Right renal cortex interstitium (tissue), 3 donors: Measurements from ENCODE around the gene NEK8. TPM values are rescaled to one million over a fixed set of nuclear protein-coding genes. Genes with fewer than 3 reads are reported as not detected.
A peak's percentile ranks its signal among the peaks of the same experiment; 100 is the strongest.

ENCODE experiments used
- DNase-seq, 3 donors: peaks; one replicate each; pipeline ENCODE4 v3.0.0-alpha.2; 2013; ENCODE audit warnings: low read depth in 3 of 3, low spot score in 2 of 3
- polyA plus RNA-seq, 3 donors: library from polyadenylated mRNA; unstranded; fragments of 120-200 nt; gene quantifications; one replicate each; pipeline ENCODE4 v1.2.1, GENCODE V29; 2013; ENCODE audit not compliant: insufficient read length in 3 of 3

NEK8 gene
- polyA plus RNA-seq, 3 donors, result 6.3 to 7.9 (median 7.1) TPM

DNA sequence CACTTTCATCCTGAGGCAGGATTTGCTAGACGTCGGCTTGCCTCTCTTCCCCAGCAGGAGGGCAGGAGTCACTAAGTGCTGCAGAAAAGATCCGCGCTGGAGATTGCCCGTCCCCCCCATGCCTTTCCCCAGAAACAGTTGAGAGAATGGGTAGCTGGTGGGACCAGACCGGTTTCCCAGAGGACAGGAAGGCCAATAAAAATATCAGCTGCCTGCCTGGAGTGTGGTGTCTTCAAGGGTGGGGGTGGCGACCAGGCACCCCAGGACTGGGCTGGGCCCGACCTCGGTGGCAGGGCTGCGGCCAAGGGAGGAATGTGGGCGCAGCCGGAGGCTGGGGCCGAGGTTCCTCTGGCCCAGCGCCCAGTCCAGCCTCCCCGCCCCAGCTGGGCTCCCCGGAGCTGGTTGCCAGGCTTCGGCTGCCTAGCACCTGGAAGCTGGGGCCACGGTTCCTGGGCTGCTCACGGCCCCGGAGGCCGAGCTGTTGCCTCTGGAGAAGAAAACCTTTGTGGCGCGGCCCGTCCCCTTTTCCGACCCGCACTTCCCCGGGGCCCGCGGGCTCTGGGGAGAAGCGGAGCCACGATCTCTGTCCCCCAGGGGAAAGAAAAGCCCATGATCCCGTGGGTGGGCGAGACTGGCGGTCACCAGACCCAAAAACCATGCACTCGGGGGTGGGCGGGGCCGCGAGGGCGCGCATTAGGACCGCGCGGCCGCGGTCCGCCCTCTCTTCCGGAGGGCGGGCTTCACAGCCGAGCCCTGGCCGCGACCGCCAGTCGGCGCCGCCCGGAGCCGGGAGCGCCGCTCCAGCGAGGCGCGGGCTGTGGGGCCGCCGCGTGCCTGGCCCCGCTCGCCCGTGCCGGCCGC, 14.9 kb downstream of the NEK8 start, which contains the start of gene TRAF4:
TSS of gene TRAF4 (plus strand) at position 769 of the 861 bp plus-strand sequence. CDS start 102 bp downstream, outside the sequence.
- peak in 2 of 3 donors; percentile 76 to 81 for DNase-seq

DNA sequence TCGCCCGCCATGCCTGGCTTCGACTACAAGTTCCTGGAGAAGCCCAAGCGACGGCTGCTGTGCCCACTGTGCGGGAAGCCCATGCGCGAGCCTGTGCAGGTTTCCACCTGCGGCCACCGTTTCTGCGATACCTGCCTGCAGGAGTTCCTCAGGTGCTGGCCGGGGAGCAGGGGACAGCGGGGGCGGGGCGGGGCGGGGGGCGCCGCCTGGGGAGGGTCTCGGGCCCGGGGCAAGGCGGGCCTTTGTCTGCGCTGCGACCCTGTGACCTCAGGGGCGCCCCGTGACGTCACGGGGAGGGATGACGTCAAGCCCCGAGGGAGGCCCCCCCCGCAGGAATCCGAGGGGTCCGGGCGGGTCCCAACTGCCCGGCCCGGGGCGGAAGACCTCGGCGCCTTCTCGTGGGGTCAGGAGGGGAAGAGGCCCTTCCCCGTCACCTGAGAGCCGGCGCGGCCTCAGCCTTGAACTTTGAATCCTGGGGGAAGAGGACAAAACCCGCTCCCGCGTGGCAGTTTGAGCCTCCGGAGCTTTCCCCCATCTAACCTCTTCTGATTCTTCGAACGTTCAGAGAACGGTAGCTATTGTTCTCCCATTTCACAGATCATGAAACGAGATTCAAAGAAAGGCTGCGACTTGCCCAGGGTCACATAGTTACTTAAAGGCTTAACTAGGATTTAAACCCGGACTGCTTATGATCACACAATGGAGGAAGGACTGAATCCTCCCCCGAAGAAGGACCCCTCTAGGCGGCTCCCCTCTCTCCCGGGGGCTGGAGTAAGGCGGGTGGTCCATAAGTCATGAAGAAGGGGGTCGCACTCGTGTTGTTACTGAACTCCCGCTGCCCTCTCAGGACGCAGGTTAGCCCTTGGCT, 15.8 kb downstream of the NEK8 start:
- no peak for DNase-seq

DNA sequence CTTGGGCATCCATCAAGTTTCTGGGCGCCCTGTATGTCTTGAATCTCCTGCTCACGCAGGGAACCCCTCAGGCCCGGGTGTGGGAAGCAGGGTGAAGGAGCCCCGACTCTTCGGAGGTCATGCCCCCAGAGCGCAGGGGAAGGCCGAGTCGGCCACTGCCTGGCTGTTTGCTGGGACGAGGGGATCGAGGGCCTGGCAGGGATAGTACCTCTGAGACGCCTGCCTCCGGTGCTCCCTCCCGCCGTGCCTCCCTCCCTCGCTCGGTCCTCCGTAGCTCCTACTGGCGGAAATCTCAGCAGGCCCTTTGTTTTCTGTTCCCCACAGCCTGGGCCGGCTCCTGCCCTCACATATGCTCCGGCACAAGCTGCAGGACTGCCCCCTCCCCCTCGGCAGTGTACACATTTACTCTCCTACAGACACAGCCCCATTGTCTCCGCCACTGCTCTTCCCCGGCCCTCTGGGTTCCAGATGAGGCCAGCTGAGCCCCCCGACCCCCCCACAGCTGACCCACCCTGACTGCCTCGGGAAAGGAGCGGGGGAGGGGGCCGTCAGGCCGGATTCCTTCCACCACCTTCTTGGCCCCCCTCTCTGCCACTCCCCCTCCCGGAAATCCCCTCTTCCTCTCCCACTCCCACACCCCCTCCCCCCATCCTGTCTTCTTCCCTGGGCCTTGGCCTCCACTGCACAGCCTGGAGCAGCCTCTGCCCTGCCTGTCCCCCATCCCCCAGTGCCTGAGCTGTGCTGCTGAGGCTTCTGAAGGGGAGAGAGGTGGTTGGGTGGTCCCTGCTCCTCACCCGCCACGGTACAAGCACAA, 16.6 kb downstream of the NEK8 start:
- peak in 1 of 3 donors; percentile 65 for DNase-seq

DNA sequence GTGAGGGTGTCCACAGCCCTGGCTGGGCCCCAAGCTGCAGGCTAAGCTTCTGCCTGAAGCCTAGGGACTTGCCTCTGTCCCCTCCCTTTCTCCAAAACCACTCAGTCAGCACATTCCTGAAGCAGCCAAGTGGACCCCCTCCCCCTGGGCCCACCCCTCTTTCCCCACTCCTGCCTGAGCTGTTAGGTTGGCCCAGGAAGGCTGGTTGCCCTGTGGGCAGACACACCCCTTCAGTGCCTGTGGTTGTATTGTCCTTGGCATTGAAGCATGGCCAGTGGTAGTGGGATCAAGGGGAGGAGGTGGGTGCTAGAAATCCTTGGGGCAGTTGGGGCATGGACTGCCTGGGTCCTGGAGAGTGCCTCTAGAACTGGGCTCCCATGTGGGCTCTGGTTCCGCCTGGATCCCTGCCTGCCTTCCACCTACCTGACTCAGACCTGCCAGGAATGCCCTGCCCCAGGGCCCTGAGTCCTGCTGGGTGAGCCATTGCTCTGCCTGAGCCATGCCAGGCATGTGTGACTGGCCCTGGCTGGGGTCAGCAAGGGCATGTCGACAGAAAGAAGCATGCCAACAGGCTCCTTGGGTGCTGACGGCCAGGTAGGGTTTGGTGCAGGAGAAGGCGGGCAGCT, 17.3 kb downstream of the NEK8 start:
- DNase-seq, result no peak

DNA sequence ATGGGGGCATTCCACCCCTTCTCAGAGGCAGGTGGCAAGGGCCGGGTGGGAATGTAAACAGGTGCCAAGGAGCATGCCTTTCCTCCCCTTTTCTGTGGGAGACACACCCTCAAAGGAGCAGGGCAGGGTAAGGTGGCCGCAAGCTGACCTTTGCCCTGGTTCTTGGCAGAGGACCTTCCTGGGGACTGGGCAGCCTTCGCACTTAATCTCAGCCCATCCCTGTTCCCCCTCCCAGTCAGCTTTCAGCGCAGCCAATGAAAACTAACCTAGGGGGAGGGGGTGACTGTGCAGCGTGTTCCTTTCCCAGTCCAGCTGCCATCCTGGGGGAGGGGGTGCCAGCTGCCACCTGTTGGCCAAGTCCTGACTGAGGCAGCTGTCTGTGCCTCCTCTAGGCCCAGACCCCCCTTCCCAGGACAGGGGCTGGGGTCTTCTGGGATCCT, 18.0 kb downstream of the NEK8 start:
- DNase-seq, result no peak

DNA sequence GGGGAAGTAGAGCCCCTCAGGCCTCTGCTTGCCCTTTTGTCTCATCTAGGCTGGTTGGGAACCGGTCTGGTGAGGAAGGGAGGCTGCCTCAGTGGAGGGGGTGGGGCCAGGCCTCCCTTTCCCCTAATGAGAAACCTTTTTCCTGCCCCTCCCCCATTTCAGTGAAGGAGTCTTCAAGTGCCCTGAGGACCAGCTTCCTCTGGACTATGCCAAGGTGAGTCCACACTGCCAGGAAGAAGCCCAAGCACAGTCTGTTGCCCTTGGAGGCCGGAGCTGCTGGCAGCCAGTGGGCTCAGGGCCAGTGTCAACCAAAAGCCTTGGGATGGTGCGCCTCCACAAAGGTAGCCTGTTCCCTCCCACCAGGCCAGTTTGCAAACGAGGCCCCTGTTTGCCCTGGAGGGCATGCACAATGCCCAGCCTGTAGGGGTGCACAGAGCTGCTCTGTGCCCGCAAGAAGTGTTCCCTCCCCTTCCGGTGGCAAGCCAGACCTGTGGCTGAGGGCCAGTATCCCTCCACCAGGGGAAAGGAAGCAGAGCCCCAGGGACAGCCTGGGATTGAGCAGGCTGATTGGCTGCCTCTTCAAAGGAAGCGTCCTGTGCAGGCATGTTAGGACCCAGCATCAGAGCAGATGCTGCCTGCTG, 18.6 kb downstream of the NEK8 start:
- DNase-seq, result no peak

DNA sequence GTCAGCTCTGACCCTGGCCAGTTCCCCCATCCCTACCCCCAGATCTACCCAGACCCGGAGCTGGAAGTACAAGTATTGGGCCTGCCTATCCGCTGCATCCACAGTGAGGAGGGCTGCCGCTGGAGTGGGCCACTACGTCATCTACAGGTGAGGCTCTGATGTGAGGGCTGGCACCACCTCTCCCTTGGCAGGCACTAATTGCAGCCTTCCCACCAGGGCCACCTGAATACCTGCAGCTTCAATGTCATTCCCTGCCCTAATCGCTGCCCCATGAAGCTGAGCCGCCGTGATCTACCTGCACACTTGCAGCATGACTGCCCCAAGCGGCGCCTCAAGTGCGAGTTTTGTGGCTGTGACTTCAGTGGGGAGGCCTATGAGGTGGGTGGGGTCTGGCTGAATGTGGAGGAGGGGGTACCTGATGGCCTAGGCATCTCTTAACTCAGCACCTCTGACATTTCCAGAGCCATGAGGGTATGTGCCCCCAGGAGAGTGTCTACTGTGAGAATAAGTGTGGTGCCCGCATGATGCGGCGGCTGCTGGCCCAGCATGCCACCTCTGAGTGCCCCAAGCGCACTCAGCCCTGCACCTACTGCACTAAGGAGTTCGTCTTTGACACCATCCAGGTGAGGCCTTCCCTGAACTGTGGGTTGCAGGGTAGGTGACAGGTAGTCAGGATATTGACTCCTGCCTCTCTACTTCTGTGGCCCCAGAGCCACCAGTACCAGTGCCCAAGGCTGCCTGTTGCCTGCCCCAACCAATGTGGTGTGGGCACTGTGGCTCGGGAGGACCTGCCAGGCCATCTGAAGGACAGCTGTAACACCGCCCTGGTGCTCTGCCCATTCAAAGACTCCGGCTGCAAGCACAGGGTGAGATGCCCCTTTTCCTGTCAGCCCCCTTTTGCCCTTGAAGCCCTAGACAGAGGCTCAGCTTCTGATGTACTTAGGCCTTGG, 19.5 kb downstream of the NEK8 start:
- no peak for DNase-seq

DNA sequence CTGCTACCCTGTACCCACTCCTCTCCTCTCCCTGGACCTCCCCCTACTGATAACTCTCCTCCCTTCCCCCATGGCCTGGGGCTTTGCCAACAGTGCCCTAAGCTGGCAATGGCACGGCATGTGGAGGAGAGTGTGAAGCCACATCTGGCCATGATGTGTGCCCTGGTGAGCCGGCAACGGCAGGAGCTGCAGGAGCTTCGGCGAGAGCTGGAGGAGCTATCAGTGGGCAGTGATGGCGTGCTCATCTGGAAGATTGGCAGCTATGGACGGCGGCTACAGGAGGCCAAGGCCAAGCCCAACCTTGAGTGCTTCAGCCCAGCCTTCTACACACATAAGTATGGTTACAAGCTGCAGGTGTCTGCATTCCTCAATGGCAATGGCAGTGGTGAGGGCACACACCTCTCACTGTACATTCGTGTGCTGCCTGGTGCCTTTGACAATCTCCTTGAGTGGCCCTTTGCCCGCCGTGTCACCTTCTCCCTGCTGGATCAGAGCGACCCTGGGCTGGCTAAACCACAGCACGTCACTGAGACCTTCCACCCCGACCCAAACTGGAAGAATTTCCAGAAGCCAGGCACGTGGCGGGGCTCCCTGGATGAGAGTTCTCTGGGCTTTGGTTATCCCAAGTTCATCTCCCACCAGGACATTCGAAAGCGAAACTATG, 20.4 kb downstream of the NEK8 start:
- DNase-seq, result no peak

DNA sequence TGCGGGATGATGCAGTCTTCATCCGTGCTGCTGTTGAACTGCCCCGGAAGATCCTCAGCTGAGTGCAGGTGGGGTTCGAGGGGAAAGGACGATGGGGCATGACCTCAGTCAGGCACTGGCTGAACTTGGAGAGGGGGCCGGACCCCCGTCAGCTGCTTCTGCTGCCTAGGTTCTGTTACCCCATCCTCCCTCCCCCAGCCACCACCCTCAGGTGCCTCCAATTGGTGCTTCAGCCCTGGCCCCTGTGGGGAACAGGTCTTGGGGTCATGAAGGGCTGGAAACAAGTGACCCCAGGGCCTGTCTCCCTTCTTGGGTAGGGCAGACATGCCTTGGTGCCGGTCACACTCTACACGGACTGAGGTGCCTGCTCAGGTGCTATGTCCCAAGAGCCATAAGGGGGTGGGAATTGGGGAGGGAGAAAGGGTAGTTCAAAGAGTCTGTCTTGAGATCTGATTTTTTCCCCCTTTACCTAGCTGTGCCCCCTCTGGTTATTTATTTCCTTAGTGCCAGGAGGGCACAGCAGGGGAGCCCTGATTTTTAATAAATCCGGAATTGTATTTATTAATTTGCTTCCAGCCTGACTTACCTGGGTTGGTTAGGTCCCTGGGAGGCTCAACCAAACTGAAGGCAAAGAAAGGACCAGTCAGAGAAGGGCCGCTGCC, 21.1 kb downstream of the NEK8 start:
- no peak for DNase-seq

DNA sequence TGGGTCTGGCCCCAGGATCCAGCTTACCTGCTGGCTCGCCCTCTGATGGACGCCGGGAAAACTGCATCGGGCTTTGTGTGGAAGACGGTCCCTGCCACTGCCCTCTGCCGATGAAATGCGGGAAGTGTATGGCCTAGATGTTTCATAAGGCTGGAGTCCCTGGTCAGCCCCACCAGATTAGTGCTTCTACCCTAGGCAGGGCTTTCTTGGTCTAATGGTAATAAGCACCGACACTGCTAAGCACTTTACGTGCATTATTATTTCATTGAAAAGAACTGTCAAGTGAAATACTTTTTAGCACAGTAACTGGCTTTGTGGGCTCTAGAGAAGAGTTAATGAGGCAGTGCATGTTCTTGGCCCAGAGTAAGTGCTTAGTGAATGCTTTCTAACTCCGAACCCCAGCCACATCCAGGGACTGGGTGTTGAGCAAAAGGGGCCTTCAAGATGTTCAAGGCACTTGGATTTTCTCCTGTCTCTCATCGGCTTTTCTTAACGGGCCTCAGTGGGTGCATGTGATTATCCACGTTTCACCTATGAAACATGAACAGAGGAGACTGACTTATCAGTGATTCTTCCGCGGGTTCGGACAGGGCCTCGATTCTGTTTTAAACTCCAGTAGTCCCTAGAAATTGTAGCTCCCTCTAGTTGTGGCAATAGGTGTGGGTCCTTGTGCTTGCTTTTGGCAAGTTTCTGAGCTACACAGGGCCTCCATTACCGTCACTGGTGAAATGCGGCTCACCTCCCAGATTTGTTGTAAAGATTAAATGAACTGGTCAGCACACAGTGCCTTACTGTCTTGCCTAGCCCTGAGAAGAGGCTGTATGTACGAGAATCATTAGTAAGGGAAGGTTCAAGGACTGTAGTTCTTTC, 21.8 kb downstream of the NEK8 start:
- DNase-seq, result peak; percentile 76 to 86 (median 85)

DNA sequence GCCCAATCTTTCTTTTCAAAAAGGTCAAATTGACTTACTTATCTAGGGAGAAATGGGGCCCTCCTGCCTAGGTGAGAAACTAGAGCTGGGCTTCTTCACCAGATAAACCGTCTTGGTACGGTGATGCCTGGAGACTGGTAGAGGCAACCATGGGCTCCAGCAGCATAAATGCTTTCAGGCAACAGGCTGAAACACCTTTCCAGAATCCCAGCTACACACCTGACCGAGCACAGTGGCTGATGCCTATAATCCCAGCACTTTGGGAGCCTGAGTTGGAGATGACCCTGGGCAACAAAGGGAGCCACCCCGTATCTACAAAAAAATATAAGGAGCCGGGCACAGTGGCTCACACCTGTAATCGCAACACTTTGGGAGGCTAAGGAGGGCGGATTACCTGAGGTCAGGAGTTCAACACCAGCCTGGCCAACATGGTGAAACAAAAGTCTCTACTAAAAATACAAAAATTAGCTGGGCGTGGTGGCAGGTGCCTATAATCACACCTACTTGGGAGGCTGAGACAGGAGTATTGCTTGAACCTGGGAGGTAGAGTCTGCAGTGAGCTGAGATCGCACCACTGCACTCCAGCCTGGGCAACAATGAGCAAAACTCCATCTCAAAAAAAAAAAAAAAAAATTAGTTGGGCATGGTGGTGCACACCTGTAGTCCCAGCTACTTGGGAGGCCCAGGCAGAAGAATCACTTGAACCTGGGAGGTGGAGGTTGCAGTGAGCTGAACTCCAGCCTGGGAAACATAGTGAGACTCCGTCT, 23.2 kb downstream of the NEK8 start:
- DNase-seq, result no peak

DNA sequence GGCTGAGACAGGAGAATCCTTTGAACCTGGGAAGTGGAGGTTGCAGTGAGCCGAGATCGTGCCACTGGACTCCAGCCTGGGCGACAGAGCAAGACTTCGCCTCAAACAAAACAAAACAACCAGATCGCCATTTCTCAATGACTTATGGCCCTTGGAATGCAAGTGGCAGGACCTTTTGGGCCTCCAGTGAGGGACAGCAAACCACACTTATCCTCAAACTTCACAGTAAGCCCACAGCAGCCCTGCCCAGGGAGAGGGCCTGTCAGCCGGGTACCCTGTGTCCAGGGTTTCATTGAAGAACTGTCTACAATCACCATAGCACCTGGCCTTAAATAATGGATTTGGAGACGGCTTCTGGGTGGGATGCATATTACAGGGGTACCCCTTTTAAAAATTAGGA, 26.9 kb downstream of the NEK8 start:
- DNase-seq, result no peak

DNA sequence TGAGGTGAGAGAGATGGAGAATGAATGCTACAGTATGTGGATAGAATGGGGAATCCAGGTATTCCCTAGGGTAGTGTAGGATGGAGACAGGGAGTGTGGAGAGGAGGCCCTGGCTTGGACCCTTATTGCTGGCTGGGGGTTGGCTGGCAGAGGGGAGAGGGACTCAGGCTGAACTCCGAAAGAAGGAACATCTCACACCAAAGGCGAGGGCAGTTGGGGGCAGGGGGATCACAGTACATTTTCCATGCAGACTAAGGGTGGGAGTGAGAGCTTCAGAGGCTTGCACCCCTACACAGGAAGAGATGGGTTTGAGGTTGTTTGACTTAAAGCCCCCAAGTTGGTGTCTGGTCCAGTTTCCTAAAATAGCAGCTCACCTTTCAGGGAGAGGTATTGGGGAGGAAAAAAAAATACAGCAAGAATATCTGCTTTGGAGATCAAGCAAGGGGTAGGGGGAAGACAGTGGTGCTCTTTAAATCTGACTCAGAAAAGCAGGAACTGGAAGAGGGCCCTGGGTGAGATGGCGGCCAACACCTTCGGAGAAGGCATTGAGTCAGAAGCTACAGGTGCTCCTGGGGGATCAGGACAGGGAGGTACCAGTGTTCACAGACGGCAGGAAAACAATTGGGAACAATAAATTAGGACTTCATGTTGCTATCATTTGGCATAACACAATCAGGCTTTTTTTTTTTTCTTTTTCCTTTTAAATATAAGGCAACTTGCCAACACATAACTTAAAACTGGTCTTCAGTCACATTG, 27.6 kb downstream of the NEK8 start:
- DNase-seq, result no peak

DNA sequence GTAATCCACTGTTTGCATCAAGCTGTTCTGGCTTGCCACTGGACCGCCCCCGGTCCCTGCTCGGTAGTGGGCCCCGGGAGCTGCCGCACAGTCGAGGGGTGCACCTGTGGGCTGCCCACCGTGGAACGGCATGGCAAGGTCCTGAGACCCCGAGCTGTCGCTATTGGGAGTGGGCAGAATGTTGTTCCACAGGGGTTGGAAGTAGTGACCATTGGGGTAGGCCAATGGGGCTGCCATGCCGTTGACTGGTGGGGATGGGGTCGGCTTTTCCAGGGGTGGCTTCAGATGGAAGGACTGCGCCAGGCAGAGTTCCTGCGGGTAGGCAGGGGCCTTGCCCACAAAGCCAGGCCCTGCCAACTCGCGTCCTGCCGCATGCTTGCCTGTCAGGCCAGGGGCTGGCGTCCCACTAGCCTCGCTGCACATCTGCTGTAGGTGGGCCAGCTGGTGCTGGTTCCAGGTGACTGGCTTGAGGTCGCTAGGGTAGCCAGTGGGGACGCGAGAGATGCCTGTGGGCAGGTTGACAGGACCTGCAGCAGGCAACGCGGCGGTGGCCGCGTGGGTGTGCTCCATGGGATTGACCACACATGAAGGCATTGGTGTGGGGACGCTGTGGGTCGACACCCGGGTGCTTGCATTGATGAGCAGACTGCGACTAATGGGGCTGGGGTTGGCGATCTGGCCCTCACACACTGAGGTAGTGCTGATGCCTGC, 30.0 kb downstream of the NEK8 start:
- DNase-seq, result no peak
